ENCODE measurements around the gene DISP3.

- TF ChIP-seq POLR2AphosphoS5 (IDR thresholded peaks at IDR 0.05; ENCODE audit: low read depth, low read length), result no peak
- TF ChIP-seq, protein P1, sequence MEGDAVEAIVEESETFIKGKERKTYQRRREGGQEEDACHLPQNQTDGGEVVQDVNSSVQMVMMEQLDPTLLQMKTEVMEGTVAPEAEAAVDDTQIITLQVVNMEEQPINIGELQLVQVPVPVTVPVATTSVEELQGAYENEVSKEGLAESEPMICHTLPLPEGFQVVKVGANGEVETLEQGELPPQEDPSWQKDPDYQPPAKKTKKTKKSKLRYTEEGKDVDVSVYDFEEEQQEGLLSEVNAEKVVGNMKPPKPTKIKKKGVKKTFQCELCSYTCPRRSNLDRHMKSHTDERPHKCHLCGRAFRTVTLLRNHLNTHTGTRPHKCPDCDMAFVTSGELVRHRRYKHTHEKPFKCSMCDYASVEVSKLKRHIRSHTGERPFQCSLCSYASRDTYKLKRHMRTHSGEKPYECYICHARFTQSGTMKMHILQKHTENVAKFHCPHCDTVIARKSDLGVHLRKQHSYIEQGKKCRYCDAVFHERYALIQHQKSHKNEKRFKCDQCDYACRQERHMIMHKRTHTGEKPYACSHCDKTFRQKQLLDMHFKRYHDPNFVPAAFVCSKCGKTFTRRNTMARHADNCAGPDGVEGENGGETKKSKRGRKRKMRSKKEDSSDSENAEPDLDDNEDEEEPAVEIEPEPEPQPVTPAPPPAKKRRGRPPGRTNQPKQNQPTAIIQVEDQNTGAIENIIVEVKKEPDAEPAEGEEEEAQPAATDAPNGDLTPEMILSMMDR (IDR thresholded peaks at IDR 0.05), result no peak
- no peak for TF ChIP-seq REST (IDR thresholded peaks at IDR 0.05; ENCODE audit: insufficient read depth in 1 of 2, low read depth in 2 of 2, low read length in 1 of 2)
These were observed 55.1 kb downstream of the DISP3 start for GRCh38 chr1:11533790-11534787.
